DMS 273 treated with DMSO at 0.1 percent for 48 hours (cell line): ENCODE measurements around the gene ACSS2.

ENCODE experiments used
- DNase-seq: peaks from one replicate; lab custom pipeline; 2025; lab: John Stamatoyannopoulos, UW

The ACSS2 gene

DNA sequence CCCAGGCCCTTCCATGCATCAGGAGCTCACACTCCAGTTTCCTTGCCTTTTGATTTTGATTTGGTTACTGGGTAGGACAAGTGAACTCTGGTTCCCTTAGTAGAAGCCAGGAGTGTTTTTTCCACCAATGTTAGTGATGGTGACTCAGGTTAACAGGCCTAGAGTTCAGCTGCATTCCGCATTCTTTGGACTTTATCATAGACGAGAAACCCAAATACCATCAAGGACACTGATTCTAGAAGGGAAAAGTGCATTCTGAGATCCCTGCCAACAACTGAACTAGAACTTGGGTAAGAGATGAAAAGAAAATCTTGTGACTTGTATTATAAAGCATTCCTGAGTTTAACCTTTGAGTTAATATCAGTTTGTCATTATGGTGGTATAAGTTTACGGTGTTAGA, 70.2 kb downstream of the ACSS2 start:
- no peak for DNase-seq

DNA sequence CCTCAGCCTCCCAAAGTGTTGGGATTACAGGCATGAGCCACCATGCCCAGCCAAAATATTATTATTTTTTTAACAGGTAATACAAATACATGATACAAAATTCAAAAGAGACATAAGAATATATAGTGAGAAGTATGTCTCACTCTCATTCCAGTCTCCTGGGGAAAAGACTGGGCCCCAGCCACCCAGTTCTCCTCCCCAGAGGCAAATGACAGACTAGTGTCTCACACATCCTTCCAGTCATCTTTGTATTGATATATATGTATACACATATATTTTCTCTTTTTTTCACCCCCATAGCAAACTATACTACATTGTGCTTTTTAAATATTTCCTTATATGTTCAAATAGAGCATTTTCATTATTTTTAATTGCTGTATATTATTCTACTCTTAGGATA, 70.9 kb downstream of the ACSS2 start:
- DNase-seq, result no peak

DNA sequence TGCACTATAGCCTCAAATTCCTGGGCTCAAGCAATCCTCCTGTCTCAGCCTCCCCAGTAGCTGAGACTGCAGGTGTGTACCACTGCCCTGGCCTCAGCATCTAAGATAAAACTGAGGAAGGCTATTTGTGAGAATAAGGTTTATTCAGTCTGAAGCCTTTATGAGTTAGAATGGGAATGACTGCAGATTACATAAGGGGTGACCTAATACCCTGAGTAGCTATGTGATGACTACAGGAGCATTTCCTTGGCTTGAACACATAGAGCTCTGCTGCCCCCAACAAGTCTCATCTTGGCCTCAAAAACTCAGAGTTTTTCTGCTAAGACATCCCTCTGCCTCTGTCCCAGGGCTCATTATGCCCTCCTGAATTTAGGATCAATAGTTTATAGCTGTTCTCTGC, 71.6 kb downstream of the ACSS2 start:
- no peak for DNase-seq

DNA sequence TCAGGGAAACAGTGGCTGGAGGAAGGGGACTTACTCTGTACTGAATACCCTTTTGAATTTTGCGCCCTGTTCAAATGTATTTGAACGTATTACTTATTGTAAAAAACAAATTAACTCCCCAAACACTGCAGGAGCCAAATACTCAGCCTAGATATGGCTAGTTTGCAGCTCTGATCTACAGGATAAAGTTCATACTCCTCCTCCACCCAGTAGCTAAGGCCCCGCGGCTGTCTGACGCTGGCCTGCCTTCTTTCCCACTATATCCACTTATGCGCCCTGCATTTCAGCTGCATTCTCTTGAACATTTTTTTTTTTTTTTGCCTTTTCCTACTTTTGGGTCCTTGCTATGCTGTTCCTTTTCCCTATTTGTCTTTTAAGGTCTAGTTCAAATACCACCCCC, 72.7 kb downstream of the ACSS2 start:
- no peak for DNase-seq

DNA sequence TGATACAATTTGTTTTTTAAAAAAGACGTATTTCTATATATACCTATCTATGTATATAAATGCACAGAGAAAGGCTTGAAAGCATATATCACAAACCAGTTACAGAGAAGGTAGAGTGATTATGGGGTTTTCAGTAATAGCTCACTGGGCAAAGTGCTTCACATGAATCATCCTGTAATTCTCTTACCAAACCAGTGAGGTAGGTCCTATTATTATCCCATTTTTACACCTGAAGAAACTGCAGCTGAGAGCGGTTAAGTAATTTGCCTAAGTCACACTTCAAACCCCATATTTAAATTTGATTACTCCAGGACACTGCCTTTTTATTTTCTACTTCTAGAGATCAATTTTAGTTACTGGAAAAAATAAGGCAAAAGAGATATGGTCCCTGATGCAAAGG, 74.8 kb downstream of the ACSS2 start:
- DNase-seq, result no peak

DNA sequence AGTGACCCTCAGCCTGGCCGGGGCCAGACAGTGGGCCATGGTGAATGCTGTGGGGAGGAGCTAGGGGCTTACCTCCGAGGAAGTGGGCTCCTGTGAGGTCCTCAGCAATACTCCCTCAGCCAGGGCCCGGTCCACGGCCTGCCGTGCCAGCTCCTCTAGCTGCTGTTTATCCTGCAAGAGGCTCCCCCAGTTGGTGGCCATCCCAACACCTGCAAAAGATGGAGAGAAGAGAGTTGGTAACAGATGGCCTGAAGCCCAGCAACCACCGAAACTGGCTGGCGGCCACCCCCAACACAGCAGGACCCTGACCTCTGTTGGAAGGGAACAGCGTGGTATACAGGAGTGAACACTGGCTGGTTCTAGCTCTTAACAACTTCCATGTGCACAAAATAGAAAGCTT, 75.2 kb downstream of the ACSS2 start:
- peak; percentile 79 for DNase-seq

DNA sequence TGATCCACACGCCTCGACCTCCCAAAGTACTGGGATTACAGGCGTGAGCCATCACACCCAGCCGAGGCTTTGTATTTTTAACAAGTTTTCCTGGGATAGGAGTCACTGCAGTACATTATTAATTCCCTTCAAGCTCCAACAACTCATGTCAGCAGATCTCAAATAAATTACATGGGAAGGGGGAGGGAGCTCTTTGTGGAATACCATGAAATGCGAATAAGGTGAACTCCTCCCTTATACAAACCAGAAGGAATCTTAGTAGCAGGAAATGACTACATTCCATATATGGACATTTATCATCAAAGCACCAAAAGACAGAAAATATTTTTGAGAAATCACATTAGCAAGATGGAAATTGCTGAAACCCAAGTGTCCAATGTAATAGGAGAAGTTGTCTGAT, 76.3 kb downstream of the ACSS2 start:
- DNase-seq, result no peak

DNA sequence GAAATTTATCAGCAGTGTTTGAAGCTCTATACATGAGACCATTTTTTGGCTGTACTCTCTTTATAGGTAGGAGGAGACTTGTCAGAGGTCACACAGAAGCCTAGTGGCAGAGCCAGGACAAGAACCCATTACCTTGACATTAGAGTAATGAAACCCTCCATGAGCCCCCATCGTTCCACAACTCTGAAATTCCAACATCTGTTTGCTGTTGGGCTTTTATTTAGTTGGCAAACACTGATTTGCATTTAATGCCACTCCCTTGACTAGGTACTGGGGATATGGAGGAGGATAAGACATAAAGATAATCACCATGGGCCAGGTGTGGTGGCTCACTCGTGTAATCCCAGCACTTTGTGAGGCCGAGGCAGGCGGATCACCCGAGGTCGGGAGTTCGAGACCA, 77.5 kb downstream of the ACSS2 start:
- no peak for DNase-seq

DNA sequence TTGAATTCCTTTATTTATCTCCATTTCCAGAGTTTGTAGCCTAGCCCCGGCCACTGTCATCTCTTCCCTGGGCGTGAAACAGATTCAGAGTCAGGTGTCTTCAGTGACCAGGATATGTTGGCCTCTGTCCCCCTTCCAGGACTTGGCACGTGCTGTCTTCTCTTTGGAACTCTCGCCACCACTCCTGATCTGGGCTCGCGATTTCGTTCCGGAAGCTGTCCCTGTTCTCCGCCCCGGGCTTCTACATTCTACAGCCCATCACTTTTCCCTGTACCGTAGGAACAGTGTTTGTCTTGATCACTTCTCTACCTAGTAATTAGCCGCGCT, 78.5 kb downstream of the ACSS2 start:
- no peak for DNase-seq

DNA sequence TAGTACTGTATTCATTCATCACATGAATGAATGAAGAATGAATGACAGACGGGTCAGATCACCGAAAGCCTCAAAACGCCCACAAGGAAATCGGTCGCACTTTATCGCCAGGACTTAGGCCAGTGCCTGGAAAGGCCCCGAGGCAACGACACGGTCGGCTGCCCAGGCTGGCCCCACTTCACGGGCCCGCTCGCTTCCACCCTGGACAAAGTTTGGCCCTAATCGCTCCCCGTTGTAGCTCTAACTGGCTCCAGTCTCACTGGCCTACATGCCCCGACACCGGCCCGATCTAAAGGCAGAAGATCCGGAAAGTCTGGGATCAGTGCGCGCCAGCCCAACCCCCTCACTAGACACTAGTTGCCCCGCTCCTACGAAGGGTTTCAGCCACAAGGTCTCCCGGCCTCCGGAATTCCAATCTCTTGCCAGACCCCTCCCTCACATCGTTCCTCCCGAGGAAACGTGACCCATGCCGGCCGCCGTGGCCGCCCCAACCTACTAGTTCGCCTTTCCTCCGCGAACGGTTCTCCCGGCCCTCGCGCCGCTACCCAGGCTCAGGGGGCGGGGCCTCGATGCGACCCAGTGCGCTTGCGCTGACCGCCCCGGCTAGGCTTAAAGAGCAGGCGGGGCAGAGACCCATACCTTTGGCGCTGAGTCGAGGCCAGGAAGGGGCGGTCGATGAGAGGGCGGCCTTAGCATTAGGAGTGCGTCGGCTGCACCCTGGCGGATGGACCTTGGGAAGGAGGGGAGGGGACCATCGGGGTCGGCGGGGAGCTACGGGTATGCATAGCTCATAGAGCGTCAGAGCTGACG, 79.0 kb downstream of the ACSS2 start, which contains the start of the genes GSS and MYH7B:
TSS of gene GSS (minus strand) at position 576 of the 810 bp plus-strand sequence. CDS start 3,954 bp downstream, outside the sequence.
TSS of gene MYH7B (plus strand) at position 638 of the 810 bp plus-strand sequence. CDS start 22,138 bp downstream, outside the sequence.
- peak; percentile 90 for DNase-seq

DNA sequence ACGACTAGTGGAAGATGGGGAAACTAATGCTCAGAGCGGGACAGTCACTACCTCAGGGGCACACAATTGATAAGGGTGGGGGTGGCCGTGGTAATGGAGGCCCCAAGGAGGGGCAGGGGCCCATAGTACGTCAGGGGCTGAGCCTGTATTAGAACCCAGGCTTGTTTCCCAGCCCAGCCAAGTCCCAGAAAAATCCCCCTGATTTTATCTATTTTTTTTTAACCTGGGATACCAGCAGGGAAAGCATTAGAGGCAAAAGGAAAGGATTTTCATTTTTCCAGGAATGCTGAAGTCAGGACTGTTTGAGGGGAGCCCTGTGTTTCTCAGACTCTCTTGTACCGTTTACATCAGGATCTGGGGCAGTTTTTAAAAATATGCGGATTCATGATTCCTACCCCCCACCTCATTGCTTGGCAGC, 79.6 kb downstream of the ACSS2 start:
- no peak for DNase-seq

DNA sequence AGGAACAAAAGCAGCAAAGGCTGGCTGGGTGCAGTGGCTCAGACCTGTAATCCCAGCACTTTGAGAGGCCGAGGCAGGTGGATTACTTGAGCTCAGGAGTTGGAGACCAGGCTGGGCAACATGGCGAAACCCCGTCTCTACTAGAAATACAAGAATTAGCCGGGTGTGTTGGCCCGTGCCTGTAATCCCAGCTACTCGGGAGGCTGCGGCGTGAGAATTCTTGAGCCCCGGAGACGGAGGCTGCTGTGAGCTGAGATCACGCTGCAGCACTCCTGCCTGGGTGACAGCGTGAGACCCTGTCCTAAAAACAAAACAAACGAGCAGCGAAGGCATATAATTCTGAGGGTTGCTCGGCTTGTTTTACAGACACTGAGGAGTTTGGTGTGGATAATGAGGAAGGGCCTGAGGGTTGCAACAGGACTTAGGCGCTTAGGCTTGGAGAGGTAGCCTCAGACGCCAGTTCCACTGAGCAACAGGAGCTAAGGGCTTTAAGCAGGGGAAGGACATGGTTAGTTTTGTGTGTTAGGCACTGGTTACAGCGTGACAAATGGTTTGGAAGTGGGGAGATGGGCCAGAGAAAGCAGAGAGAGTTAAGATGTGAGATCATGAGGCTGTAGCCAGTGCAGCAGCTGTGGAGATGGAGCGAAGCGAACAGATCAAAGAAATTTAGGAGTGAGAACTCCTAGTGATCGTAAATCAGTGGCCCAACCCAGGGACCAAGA, 80.5 kb downstream of the ACSS2 start:
- DNase-seq, result no peak

DNA sequence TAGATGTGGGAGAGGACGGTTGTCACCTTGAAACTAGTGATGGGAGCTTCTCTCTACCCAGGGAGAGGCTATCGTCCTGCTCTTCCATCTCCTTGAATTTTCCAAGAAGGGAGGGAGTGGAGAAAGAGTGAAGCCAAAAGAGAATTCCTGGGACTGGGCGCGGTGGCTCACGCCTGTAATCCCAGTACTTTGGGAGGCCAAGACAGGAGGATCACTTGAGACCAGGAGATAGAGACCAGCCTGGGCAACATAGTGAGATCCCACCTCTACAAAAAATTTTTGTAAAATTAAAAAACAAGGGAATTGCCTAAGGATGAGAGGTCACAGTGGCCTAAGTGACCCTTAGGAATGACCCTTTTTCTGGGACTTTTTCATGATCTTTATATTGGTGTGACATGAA, 88.1 kb downstream of the ACSS2 start:
- no peak for DNase-seq

DNA sequence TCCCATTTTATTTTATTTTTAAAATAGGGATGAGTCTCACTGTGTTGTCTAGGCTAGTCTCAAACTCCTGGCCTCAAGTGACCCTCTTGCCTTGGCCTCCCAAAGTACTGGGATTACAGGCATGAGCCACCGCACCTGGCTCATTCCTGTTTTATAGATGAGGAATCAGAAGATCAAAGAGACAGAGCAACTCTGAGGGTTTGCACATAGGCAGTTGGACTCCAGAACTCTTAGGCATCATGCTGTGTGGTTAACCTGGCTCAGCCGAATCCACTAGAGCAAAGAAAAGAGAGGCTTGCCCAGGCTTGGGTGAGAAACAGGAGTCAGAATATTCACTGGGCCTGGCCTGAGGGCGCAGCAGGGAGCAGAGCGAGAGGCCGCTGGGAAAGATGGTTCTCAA, 88.6 kb downstream of the ACSS2 start:
- DNase-seq, result no peak

DNA sequence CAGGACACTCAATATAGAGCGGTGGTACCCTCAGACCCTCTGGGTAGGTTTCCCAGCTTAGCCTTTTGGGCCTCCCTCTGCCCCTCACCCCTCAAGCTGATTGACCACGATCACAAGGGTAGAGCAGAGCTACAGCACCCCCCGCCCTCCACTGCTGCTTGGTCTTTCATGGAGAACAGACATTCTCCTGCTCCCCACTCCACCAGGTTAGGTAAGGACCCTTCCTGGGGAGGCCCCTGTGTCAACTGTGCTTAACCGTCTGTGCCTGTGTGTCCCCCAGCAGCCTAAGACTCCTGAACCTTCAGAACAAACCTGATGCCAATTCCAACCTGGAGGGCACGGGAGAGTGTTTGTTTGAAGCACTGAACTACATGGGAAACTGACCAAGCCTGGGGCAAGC, 91.0 kb downstream of the ACSS2 start:
- DNase-seq, result no peak

DNA sequence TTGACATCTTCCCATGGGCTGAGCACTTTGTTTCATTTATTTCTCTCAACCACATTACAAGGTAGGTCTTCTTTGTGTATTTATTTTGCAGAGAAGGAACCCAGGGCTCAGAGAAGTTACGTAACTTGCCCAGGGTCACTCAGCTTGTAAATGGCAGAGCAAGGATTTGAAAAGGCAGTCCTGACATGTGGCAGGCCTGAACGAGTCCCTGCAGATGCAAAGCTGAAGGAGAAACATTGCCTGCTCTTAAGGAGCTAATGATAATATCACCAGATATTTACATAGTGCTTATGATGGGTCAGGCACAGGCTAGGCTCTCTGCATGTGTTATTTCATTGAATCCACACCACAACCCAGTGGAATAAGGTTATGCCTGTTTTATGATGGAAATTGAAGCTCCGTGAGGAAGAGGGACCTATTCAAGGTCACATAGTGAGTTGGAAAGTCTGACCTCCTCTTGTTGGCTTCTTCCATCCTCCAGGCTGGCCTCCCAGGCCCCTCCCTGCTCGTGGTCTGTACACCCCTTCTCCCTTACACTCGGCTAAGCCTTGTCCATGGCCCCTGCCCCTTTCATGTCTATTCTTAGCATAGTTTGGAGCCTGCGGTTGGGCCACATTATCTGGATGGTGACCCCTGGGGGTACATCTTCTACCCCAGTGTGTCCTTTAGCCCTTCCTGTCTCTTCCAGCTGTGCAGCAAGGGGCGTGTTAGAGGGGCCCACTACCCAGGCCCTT, 91.8 kb downstream of the ACSS2 start:
- DNase-seq, result no peak

DNA sequence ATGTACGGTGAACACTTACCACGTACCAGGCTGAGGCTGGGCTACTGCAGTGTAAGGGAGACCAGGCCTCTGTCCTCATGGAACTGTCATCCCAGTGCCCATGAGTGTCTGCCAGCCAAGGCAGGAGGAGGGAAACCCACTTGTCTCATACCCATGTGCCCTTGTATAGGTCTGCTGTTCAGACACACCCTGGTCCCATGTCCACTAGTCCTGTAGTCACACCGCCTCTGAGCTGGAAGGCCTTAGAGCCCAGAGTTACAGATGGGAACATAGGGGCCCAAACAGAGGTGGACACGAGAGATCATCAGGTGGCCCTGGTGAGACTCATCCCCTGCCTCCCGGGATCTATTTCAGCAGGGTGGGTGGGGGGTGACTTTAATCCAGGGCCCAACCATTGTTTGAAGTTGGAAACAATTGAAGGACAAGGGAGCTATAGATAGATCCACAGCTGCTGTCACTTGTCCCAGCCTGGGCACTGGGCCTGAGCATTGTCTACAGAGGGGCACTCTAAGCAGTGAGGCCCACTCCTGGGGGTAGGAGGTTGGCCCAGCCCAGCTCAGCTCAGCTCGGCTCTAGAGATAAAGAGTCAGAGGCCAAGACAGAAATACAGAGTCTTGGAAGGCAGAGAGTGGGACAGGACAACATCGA, 93.9 kb downstream of the ACSS2 start:
- no peak for DNase-seq

DNA sequence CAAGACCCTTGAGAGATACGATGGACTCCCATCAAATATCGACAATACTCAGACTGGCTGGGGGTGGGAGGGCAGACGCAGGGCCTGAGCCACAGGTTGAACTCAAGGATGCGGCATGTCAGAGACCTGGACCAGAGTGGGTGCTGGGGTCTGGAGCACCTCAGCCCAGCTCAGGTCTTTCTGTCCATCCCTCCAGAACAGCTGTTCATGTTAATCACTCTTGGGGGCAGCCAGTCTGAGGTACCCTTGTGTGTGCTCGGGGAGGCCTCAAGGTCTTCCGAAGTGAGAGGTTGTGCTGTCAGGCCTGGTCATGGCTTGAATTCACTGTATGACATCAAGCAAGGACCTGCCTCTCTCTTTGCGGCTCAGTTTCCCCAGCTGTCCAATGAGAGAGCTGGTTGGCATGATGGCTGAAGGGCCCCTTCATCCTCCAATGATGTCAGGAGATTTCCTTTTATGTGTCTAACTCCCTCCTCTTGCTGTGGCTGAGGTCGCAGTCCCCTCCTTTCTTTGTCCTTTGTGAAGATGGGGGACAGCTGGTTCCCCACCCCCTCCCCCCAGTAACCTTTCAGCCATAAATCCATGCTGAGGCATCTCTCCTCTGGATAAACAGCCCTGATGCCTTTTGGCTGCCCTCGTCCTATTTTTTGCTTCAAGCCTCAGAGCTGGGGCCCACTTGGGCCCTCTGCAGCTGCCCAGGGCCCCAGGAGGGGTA, 94.6 kb downstream of the ACSS2 start:
- no peak for DNase-seq

DNA sequence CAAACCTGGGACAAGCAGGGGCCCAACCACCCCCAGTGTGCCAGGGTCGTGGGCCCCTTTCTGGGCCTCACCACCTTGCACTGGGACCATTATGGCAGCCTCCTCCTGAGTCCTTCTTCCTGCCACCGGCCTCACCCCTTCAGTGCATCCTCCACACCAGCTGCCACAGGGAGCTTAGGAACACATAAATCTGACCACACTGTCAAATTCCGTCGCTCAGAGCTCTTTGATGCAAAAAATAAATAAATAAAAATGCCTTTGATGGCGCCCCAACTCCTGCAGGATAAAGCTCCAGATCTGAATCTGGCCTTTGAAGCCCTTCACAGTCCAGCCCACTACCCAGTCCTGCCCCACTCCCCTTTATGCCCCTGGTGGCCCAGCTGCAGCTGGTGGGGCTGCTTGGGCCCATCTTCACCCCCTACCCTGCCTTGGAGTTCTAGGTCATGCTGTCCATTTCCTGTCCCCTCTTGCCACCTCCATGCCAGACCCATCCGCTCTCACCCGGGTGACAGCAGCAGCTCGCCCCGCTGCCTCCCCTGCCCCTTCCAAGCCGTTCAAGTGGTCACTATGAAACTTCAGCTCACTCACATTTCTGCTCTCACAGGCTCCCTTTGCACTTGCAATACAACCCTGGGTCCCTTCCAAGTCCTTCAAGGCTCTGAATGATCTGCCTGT, 95.3 kb downstream of the ACSS2 start:
- DNase-seq, result no peak

DNA sequence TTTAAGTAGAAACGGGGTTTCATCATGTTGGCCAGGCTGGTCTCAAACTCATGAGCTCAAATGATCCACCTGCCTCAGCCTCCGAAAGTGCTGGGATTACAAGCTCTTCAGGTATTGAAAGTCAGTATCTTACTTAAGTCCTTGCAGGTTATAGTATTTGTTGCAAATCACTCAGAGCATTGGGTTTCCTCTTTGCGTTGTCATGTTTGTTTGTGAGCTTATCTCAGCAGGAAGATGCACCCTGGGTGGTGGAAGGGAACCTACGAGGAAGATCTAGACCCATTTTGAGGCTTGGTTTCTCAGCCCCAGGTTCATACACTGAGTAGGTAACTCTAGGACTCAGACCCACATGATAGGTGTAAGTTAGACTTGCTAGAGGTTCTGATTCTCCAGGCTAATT, 97.8 kb downstream of the ACSS2 start:
- no peak for DNase-seq

DNA sequence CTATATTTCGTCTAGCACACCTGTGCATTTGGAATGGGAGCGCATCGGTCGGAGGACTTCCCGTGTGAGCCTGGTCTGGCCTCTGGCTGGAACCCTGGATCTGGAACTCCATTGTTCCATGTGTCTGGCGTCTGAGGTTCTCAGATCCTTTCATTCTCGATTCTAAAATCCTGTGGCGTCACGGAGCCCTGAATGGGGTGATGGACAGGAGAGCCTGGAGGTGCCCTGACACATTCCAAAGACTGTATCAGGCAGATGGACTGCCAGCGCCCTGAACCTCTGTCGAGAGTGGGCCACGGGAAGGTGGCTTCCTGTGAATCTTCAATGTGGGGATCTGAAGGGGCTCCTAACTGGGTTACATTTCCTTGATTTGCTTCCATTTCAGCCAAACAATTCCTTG, 99.9 kb downstream of the ACSS2 start:
- no peak for DNase-seq
